Dedifferentiated amniotic fluid mesenchymal stem cell (primary cell): ENCODE data around the gene PCGF5.

ENCODE experiments used
- DNase-seq: peaks from one replicate; pipeline ENCODE4 v3.0.0-alpha.2; 2016; ENCODE audit errors: extremely low spot score

The PCGF5 gene

DNA sequence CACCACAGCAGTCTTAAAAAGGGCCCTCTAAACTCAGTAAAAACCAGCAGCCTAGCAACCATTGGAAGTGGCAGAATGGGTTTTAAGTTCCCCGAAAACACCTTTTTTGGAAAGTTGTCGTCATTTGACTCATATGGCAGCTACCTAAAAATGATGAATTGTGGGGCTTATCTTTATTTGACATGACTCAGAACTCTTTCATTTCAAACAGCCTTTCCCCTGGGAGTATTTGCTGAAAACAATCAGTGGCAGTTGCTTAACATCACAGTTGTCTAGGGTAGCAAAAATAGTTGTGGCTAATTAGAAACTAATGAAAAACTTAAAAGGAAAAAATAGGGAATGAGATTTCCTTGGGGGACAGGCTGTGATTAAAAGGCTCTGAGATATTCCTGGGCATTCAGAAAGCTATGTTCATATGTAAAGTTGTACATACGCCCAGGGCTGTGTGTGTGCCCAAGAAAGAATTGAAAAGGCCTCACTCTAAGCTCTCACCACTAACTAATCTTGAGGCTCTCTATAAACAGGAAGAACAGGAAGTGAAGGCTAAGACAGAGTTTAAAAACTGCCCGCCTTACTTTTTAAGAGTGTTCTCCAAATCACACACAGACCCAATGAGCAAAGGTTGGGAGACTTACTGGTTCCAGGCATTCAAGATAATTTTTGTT, 108.0 kb downstream of the PCGF5 start:
- DNase-seq: no peak
